VCaP (cell line): ENCODE results near the gene SPTBN4.

Experiments
- H3K27ac ChIP-seq: fragments of 450-650 bp; 2 replicates; pipeline ENCODE4 v1.5.1; 2017
- CTCF ChIP-seq: fragments of 450-650 bp; conservative IDR thresholded peaks from 2 replicates; pipeline ENCODE4 v1.5.1; 2017; ENCODE audit warnings: mild to moderate bottlenecking, moderate library complexity

Gene SPTBN4

GRCh38 chr19:40585241-40585981 lies 118.6 kb downstream of the SPTBN4 start:
- no peak for TF ChIP-seq CTCF
- H3K27ac ChIP-seq: no peak overlapping the region

GRCh38 chr19:40585982-40586422 lies 119.2 kb downstream of the SPTBN4 start:
- H3K27ac ChIP-seq: no peak overlapping the region
- no peak for TF ChIP-seq CTCF

- H3K27ac ChIP-seq: no peak overlapping the region
- no peak for TF ChIP-seq CTCF
Measured at GRCh38 chr19:40586611-40587010, 119.8 kb downstream of the SPTBN4 start.

GRCh38 chr19:40588110-40588854 lies 121.5 kb downstream of the SPTBN4 start:
- no peak overlapping the region for H3K27ac ChIP-seq
- no peak for TF ChIP-seq CTCF

GRCh38 chr19:40588926-40589569 lies 122.2 kb downstream of the SPTBN4 start:
- H3K27ac ChIP-seq: no peak overlapping the region
- TF ChIP-seq CTCF: no peak

- TF ChIP-seq CTCF: no peak
- H3K27ac ChIP-seq: no peak overlapping the region
Measured at GRCh38 chr19:40589591-40590429, 123.0 kb downstream of the SPTBN4 start.
